ENCODE measurements around the gene DEPDC5.
"Not testable (repeated sequence)": the region's sequence is repeated elsewhere in the genome, so short reads cannot be mapped to it uniquely, and the experiment has no call there.

Gene DEPDC5

GRCh38 chr22:31815383-31815814 lies 61.6 kb downstream of the DEPDC5 start:
- not testable (repeated sequence) for DNase-seq (ENCODE audit: low read depth)

GRCh38 chr22:31816750-31817149 lies 62.9 kb downstream of the DEPDC5 start:
- DNase-seq (ENCODE audit: low read depth), result no peak

DNA sequence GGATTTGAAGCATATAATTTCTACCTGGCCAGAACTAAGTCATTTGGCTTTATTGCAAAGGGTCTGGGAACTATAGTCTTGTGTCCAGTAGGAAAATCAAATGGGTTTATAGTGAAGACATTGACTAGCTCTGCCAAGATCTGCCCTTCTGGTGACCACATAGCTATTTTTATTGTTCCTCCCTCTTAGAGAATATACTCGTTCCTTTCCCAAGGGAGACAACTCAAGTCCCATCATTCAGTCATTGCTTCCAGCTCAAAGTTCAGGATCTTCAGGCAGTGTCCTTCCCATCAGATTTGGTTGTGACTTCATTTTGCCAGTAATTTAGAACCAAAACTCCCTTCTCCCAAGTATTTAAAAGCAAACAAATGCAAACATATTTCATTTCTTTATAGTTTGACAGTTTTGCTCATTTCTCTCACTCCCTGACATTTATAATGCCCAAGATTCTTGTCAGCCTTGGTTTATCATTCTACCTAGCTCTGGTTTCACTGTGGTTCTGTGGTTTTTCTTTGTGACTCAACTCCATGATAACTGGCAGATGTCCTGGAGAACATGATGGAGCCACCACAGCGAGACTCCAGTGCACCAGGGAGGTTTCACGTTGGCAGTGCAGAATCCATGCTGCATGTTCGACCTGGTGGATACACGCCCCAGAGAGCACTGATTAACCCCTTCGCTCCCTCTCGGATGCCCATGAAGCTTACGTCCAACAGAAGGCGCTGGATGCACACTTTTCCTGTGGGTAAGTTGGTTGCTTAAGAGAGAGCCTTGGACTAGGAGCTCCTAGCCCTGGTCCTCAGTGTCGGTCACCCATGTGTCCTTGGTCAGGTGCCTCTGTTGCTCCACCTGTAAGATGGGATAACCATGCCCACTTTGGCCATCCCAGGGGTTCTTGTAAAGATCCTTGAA lies 64.9 kb downstream of the DEPDC5 start:
- DNase-seq (ENCODE audit: low read depth), result no peak

DNA sequence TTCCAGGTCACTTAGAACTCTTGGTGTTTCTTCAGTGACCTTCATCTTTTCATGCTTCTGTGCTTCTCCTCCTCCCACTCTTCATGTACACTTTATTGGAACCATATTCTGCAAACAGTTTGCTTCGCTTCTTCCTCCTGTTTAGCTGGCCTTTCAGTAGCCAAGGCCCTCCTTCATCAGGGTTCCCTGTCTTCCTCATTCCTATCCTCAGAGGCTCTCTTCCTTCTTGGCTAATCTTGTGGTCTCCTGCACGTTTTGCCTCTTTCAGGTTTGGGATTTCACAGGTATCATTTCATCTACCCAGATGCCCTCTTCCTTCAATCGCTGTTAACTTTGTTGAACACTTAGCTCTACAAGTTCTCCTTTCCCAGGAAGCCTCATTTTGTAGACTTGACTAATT lies 66.8 kb downstream of the DEPDC5 start:
- DNase-seq (ENCODE audit: low read depth), result no peak

GRCh38 chr22:31821572-31821971 lies 67.8 kb downstream of the DEPDC5 start:
- DNase-seq (ENCODE audit: low read depth), result no peak

DNA sequence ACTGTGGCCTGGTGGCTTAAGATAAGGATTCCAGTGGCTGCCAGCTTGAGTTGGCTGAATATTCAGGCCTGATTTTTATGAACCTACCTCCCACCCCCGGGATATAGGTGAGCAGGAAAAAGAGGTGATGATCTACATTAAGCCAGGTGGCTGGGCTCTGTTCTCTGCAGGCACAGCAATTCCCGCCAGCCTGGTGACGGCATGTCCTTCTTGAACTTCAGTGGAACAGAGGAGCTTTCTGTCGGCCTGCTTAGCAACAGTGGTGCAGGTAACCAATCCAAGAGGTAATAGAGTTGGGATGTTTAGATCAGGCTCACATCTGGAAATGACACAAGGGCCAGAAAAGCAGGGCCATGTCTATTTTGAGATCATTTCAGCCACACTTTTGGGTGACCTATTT lies 68.7 kb downstream of the DEPDC5 start:
- no peak for DNase-seq (ENCODE audit: low read depth)

DNA sequence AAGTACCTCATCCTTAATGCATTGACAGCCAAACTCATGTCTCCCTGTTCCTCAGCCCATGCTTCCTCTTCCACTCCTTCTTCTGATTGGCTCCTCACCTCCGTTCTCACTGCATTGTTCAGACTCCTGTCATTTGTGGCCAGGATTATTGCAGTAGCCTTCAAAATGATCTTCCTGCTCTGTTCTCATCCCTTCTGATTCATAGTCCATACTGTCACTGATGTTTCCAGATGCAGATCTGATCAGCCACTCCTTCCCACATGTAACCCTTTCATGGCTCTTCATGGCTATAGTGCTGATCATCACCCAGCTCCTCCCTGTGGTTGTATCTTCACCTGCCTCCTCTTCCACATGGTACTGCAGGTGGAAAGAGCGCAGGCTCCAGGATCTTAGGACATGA lies 71.7 kb downstream of the DEPDC5 start:
- DNase-seq (ENCODE audit: low read depth), result no peak

DNA sequence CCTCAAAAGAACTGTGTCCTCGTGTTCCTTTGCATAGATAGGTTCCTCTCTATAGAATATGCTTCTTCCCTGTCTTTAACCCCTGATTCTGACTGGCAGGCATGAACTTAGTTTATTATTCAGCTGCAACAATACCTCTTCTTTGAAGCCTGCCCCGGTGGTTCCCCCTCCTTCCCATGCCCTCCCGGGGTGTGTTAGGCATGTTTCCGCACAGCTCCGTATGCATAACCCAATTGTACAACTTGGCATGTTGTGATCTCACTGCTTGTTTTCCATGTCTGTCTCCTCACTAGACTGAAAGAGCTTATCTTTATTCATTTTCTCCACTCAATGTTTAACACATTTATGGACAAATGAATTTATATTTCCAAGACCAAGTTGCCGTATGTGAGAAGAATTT lies 72.6 kb downstream of the DEPDC5 start:
- no peak for DNase-seq (ENCODE audit: low read depth)

GRCh38 chr22:31828739-31829138 lies 74.9 kb downstream of the DEPDC5 start:
- no peak for DNase-seq (ENCODE audit: low read depth)

DNA sequence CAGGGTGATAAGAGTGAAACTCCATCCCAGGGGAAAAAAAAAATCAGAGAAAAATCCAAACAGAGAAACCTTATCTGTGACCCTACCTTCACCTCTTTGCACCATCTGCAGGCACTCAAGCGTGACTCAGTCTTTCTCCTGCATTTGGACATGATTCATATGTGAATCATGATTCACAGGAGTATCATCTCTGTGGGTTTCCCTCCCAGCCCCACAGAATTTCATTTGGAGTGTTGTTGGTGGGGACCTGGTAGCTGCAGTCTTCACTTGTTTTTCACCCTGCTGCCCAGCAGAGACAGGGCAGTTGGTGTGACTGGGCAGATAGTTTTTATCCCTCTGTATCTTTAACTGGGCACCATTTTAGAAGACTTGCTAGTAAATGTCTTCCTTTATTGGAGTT lies 75.7 kb downstream of the DEPDC5 start:
- no peak for DNase-seq (ENCODE audit: low read depth)

- DNase-seq (ENCODE audit: low read depth), result no peak
Observed at GRCh38 chr22:31830721-31831070, 76.9 kb downstream of the DEPDC5 start.

DNA sequence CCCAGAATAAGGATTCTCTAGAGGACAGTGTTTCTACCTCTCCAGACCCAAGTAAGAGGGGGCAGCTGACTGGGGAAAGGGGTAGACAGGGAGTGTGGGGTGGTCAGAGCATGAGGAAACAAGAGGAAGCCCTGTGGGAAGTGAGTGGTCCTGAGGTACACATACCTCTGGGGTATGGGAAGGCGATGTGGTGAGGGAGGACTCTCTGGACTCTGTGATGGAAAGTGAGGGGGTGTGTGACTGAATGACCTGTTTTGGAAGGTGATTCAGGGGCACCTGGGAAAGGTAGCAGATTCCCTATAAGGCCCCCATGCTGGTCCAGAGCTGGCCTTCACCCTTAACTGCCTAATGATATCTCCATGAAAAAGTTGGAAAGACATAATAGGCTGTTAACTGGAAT lies 80.1 kb downstream of the DEPDC5 start:
- no peak for DNase-seq (ENCODE audit: low read depth)

DNA sequence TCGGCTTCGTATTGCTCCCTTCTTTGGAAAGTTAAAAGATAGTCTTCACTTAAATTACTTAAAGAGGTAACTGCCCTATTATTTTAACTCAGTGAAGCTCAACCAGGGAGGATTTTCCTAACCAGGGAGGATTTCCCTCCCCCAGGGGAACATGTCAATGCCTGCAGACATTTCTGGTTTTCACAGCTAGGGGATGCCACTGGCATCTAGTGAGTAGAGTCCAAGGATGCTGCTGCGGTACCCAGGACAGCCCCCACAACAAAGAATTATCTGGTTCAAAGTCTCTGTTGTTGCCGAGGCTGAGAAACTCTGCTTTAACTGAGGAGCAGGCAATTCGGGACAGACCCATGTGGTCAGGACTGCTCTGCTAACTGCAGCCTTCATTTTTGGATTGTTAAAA lies 82.2 kb downstream of the DEPDC5 start:
- no peak for DNase-seq (ENCODE audit: low read depth)

- no peak for DNase-seq (ENCODE audit: low read depth)
Observed at GRCh38 chr22:31838917-31839316, 85.1 kb downstream of the DEPDC5 start.

GRCh38 chr22:31839986-31840385 lies 86.2 kb downstream of the DEPDC5 start:
- no peak for DNase-seq (ENCODE audit: low read depth)

GRCh38 chr22:31840585-31840984 lies 86.8 kb downstream of the DEPDC5 start:
- no peak for DNase-seq (ENCODE audit: low read depth)

GRCh38 chr22:31841078-31841827 lies 87.4 kb downstream of the DEPDC5 start:
- no peak for DNase-seq (ENCODE audit: low read depth)

DNA sequence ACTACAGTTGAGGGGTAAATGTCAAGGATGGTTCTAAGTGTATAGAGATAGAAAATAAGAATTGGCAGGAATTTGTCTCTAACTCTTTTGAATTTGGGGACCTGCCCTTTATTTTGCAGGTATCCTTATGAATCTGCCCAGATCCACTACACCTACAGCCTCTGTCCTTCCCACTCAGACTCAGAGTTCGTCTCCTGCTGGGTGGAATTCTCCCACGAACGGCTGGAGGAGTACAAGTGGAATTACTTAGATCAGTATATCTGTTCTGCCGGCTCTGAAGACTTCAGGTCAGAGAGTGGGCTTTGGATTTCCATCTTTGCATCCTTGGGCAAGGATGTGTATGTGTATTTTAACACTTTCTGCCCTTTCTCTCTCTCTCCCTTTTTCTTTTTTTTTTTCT lies 89.7 kb downstream of the DEPDC5 start:
- DNase-seq (ENCODE audit: low read depth), result no peak

DNA sequence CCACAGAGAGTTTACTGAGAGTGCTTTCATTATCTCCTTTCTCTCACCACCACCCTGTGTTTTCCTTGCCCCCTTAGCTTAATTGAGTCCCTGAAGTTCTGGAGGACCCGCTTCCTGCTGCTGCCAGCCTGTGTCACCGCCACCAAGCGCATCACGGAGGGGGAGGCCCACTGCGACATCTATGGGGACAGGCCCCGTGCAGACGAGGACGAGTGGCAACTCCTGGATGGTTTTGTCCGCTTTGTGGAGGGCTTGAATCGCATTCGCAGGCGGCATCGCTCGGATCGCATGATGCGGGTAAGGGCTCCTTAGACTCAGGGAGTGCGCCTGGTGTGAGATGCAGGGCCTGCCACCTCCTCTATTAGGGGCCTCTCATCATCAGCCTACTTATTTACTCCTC lies 91.1 kb downstream of the DEPDC5 start:
- no peak for DNase-seq (ENCODE audit: low read depth)

DNA sequence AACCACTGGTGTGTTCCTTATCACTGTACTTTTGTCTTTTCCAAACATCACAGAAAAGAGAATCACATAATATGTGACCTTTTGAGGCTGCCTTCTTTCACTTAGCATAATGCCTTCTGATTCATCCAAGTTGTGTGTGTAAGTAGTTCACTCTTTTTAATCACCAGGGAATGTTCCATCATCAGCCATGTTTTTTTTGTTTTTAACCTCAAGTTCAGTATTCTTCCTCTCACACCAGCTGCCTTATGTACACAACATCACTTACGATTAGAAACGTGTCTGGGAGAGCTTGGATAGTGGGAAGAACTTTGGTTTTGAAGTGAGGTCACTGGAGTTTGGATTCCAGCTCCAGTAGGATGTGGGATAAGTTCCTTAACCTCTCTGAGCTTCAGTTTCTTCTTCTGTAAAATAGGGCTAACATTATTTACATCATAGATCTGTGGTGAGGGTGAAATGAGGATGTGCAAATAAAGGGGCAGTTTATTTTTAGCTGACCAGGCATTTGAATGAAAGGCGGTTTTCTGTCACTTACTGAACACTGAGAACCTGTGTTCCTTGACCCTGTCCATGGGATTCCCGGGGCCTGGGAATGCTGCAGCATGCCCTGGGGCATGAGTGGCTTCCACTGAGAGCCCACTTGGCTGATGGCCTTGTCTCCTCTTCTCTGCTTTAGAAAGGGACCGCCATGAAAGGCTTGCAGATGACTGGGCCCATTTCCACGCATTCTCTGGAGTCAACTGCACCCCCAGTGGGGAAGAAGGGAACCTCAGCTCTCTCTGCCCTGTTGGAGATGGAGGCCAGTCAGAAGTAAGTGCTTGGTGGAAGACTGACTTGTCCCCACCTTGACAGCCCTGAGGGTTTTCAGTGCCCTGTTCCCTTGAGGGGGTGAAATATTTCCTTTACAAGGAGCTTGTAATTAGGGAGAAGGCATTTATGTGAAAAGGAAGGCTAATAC lies 92.6 kb downstream of the DEPDC5 start:
- DNase-seq (ENCODE audit: low read depth), result no peak

DNA sequence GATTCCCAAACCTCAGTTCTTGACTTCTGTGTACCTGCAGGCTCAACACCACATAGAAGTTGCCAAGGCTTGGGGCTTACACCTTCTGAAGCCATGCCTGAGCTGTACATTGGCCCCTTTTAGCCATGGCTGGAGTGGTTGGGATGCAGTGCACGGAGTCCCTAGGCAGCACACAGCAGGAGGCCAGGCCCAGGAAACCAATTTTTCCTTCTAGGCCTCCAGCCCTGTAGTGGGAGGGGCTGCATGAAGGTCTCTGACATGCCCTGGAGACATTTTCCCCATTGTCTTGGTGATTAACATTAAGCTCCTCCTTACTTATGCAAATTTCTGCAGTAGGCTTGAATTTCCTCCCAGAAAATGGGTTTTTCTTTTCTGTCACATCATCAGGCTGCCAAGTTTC lies 94.6 kb downstream of the DEPDC5 start:
- DNase-seq (ENCODE audit: low read depth), result no peak

DNA sequence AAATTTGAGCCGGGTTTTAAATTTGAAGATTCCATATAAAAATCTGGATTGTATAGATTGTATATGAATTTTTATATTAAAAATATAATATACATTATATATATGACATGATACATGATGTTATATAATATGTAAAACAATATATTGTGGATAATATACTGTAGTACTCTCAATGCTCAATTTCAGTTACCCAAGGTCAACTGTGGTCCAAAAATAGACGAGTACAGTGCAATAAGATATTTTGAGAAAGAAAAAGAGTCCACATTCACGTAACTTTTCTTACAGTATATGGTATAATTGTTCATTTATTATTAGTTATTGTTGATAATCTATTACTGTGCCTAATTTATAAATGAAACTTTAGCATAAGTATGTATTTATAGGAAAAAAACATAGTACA lies 96.3 kb downstream of the DEPDC5 start:
- DNase-seq (ENCODE audit: low read depth), result no peak
